Measurements from ENCODE around the gene S100B.

The S100B gene

GRCh38 chr21:46604975-46605766 lies at the start of gene S100B:
Gene S100B, minus strand, starts transcription at chr21:46605082. Its CDS starts 2,667 bp downstream, at chr21:46602415.
- Histone ChIP-seq H3K4me3 (no peak within 1 kb of the TSS), H3K36me3 (replicated peaks) (no peaks in the 10 kb centered on the region), H3K9me3 (no peaks in the 10 kb centered on the region), H3K27me3 (ENCODE audit: low read depth) (no peaks in the 10 kb centered on the region), H3K4me1 (peaks cover 3% of the 10 kb centered on the region; the same call in 1 of the 2 replicates)
- in situ Hi-C loops (cut with MboI; ENCODE audit: low sequenced_read_pairs): no loop called here
- DNase-seq (ENCODE audit: low spot score in 2 of 2): no peak

GRCh38 chr21:46651121-46651520 lies 46.2 kb upstream of the S100B start:
- no peak for DNase-seq (ENCODE audit: low spot score in 2 of 2)
- Histone ChIP-seq H3K27me3 (ENCODE audit: low read depth) (no peaks in the 10 kb centered on the region), H3K9me3 (no peaks in the 10 kb centered on the region), H3K4me1 (peaks cover 14% of the 10 kb centered on the region), H3K36me3 (replicated peaks) (peaks cover 37% of the 10 kb centered on the region), H3K4me3 (no peak overlapping the region)
- in situ Hi-C loops (cut with MboI; ENCODE audit: low sequenced_read_pairs): no loop called here

GRCh38 chr21:46650476-46651098 lies 45.7 kb upstream of the S100B start:
- Histone ChIP-seq H3K9me3 (no peaks in the 10 kb centered on the region), H3K4me3 (no peak overlapping the region), H3K4me1 (peaks cover 18% of the 10 kb centered on the region), H3K36me3 (replicated peaks) (peaks cover 37% of the 10 kb centered on the region), H3K27me3 (ENCODE audit: low read depth) (no peaks in the 10 kb centered on the region)
- in situ Hi-C loops (cut with MboI; ENCODE audit: low sequenced_read_pairs): no loop called here
- DNase-seq (ENCODE audit: low spot score in 2 of 2): no peak

- Histone ChIP-seq H3K4me3 (no peak overlapping the region), H3K36me3 (replicated peaks) (peaks cover 39% of the 10 kb centered on the region), H3K4me1 (peaks cover 18% of the 10 kb centered on the region), H3K27me3 (ENCODE audit: low read depth) (no peaks in the 10 kb centered on the region), H3K9me3 (no peaks in the 10 kb centered on the region)
- in situ Hi-C loops (cut with MboI; ENCODE audit: low sequenced_read_pairs): no loop called here
- DNase-seq (ENCODE audit: low spot score in 2 of 2): no peak
Observed at GRCh38 chr21:46649356-46649755, 44.5 kb upstream of the S100B start.

- H3K4me3 ChIP-seq: no peak overlapping the region
- in situ Hi-C loops (cut with MboI; ENCODE audit: low sequenced_read_pairs): no loop called here
- no peaks in the 10 kb centered on the region for H3K27me3 ChIP-seq (ENCODE audit: low read depth)
- peaks cover 39% of the 10 kb centered on the region for H3K36me3 ChIP-seq (replicated peaks)
- H3K9me3 ChIP-seq: no peaks in the 10 kb centered on the region
- no peak for DNase-seq (ENCODE audit: low spot score in 2 of 2)
- peaks cover 18% of the 10 kb centered on the region for H3K4me1 ChIP-seq
Observed at GRCh38 chr21:46648539-46648938, 43.7 kb upstream of the S100B start.

GRCh38 chr21:46646541-46647154 lies 41.8 kb upstream of the S100B start:
- Histone ChIP-seq H3K36me3 (replicated peaks) (peaks cover 30% of the 10 kb centered on the region), H3K9me3 (no peaks in the 10 kb centered on the region), H3K27me3 (ENCODE audit: low read depth) (no peaks in the 10 kb centered on the region), H3K4me1 (peaks cover 18% of the 10 kb centered on the region), H3K4me3 (no peak overlapping the region)
- peak; percentile 79 to 97 for DNase-seq (ENCODE audit: low spot score in 2 of 2)
- in situ Hi-C loops (cut with MboI; ENCODE audit: low sequenced_read_pairs): no loop called here

- Histone ChIP-seq H3K4me1 (peaks cover 18% of the 10 kb centered on the region), H3K4me3 (no peak overlapping the region), H3K27me3 (ENCODE audit: low read depth) (no peaks in the 10 kb centered on the region), H3K36me3 (replicated peaks) (peaks cover 30% of the 10 kb centered on the region), H3K9me3 (no peaks in the 10 kb centered on the region)
- in situ Hi-C loops (cut with MboI; ENCODE audit: low sequenced_read_pairs): no loop called here
- DNase-seq (ENCODE audit: low spot score in 2 of 2): no peak
Observed at GRCh38 chr21:46645840-46646239, 41.0 kb upstream of the S100B start.

GRCh38 chr21:46643379-46644177 lies 38.7 kb upstream of the S100B start:
- H3K27me3 ChIP-seq (ENCODE audit: low read depth): no peaks in the 10 kb centered on the region
- H3K9me3 ChIP-seq: no peaks in the 10 kb centered on the region
- H3K36me3 ChIP-seq (replicated peaks): peaks cover 19% of the 10 kb centered on the region
- no peak for DNase-seq (ENCODE audit: low spot score in 2 of 2)
- in situ Hi-C loops (cut with MboI; ENCODE audit: low sequenced_read_pairs): no loop called here
- H3K4me1 ChIP-seq: peaks cover 21% of the 10 kb centered on the region
- H3K4me3 ChIP-seq: no peak overlapping the region

- H3K27me3 ChIP-seq (ENCODE audit: low read depth): no peaks in the 10 kb centered on the region
- peaks cover 11% of the 10 kb centered on the region for H3K36me3 ChIP-seq (replicated peaks)
Observed at GRCh38 chr21:46641656-46642055, 36.8 kb upstream of the S100B start.

GRCh38 chr21:46639489-46640386 lies 34.9 kb upstream of the S100B start:
- in situ Hi-C loops (cut with MboI; ENCODE audit: low sequenced_read_pairs): no loop called here
- Histone ChIP-seq H3K4me3 (no peak overlapping the region), H3K27me3 (ENCODE audit: low read depth) (no peaks in the 10 kb centered on the region), H3K9me3 (no peaks in the 10 kb centered on the region), H3K36me3 (replicated peaks) (peaks cover 11% of the 10 kb centered on the region), H3K4me1 (peaks cover 26% of the 10 kb centered on the region)
- DNase-seq (ENCODE audit: low spot score in 2 of 2): no peak

More at GRCh38 chr21:46641656-46642055, 36.8 kb upstream of the S100B start:
- in situ Hi-C loops (cut with MboI; ENCODE audit: low sequenced_read_pairs): no loop called here
- H3K4me1 ChIP-seq: peaks cover 26% of the 10 kb centered on the region
- DNase-seq (ENCODE audit: low spot score in 2 of 2): no peak
- no peaks in the 10 kb centered on the region for H3K9me3 ChIP-seq
- H3K4me3 ChIP-seq: no peak overlapping the region

- H3K4me1 ChIP-seq: peaks cover 26% of the 10 kb centered on the region
- H3K4me3 ChIP-seq: no peak overlapping the region
- H3K36me3 ChIP-seq (replicated peaks): peaks cover 2% of the 10 kb centered on the region; the same call in 1 of the 2 replicates
- no peaks in the 10 kb centered on the region for H3K9me3 ChIP-seq
- in situ Hi-C loops (cut with MboI; ENCODE audit: low sequenced_read_pairs): no loop called here
- no peak for DNase-seq (ENCODE audit: low spot score in 2 of 2)
- no peaks in the 10 kb centered on the region for H3K27me3 ChIP-seq (ENCODE audit: low read depth)
Observed at GRCh38 chr21:46637952-46638746, 33.3 kb upstream of the S100B start.

GRCh38 chr21:46636550-46637285 lies 31.8 kb upstream of the S100B start:
- H3K4me1 ChIP-seq: peaks cover 26% of the 10 kb centered on the region

More at GRCh38 chr21:46636550-46637285, 31.8 kb upstream of the S100B start:
- in situ Hi-C loops (cut with MboI; ENCODE audit: low sequenced_read_pairs): no loop called here
- Histone ChIP-seq H3K27me3 (ENCODE audit: low read depth) (no peaks in the 10 kb centered on the region), H3K36me3 (replicated peaks) (peaks cover under 1% of the 10 kb centered on the region; the same call in 1 of the 2 replicates), H3K9me3 (no peaks in the 10 kb centered on the region), H3K4me3 (peak overlapping the region; percentile 70)
- no peak for DNase-seq (ENCODE audit: low spot score in 2 of 2)
